Adrenal gland (tissue), 12 donors: Measurements from ENCODE around the gene ATP11B. TPM values are rescaled to one million over a fixed set of nuclear protein-coding genes. Genes with fewer than 3 reads are reported as not detected.

Source experiments
- DNase-seq, 7 donors: peaks; one replicate each; pipeline ENCODE4 v3.0.0-alpha.2; 2019 to 2020
- H3K27ac ChIP-seq, 5 donors: fragments of 200-600 bp; sonication (generic) in 4 of 5; 1 replicate in 3 of 5; 2 replicates in 2 of 5; pipeline versions ENCODE4 v1.5.1 to v1.8.0; 2016 to 2020; ENCODE audit warnings: mild to moderate bottlenecking in 1 of 5
- H3K27me3 ChIP-seq: fragments of 200-600 bp; 2 replicates; pipeline ENCODE4 v1.8.0; 2021
- H3K36me3 ChIP-seq, 2 donors: fragments of 200-600 bp; replicated peaks in 1 of 2; 1 replicate in 1 of 2; 2 replicates in 1 of 2; pipeline versions ENCODE4 v1.5.1 to v1.8.0; 2018 to 2022
- H3K4me1 ChIP-seq, 2 donors: fragments of 200-600 bp; replicated peaks in 1 of 2; 1 replicate in 1 of 2; 2 replicates in 1 of 2; pipeline versions ENCODE4 v1.5.1 to v1.8.0; 2018 to 2021
- H3K4me3 ChIP-seq, 4 donors: fragments of 200-600 bp; sonication (generic) in 3 of 4; one replicate each; pipeline ENCODE4 v1.5.1; 2016 to 2018
- H3K9me3 ChIP-seq, 3 donors: fragments of 200-600 bp; sonication (generic) in 1 of 3; replicated peaks in 1 of 3; 1 replicate in 2 of 3; 2 replicates in 1 of 3; pipeline versions ENCODE4 v1.5.1 to v1.8.0; 2016 to 2021
- CTCF ChIP-seq, 6 experiments: fragments of 450-650 bp in 4 of 6; fragments of 200-600 bp in 2 of 6; sonication (generic) in 1 of 6; IDR thresholded peaks; 1 replicate in 5 of 6; 2 replicates in 1 of 6; pipeline versions ENCODE4 v1.5.1 to v1.8.0; 2016 to 2021; ENCODE audit warnings: antibody characterized with exemption in 6 of 6, mild to moderate bottlenecking in 2 of 6, moderate library complexity in 1 of 6
- POLR2A ChIP-seq, 2 donors: fragments of 450-650 bp; IDR thresholded peaks; one replicate each; pipeline ENCODE4 v1.6.1; 2017; ENCODE audit warnings: antibody characterized with exemption in 2 of 2, mild to moderate bottlenecking in 2 of 2, moderate library complexity in 1 of 2
- WGBS, 4 donors: extraction: QIAGEN DNeasy Blood & Tissue Kit in 2 of 4; methylation state at CpG; one replicate each; pipeline versions ENCODE4 v1.1.5 to v1.1.7; 2013 to 2017; 5-methylcytosine and 5-hydroxymethylcytosine counted together
- intact Hi-C, 2 donors: fragments of 100-400 bp; cut with DNase I; formaldehyde crosslinking; loops; one replicate each; pipeline versions ENCODE4 v1.14.1 to v1.15.0; 2022 to 2023
- polyA plus RNA-seq, 3 donors: library from polyadenylated mRNA; stranded (reverse); fragments of 200-250 nt in 2 of 3; fragments of 350-450 nt in 1 of 3; fragmentation: Illumina TruSeq in 1 of 3; extraction: RNeasy Lipid Tissue Mini Kit (QIAGEN cat#74804) in 1 of 3; gene quantifications; one replicate each; pipeline ENCODE4 v1.2.3, GENCODE V29; 2013 to 2014
- total RNA-seq, 9 donors: library from RNA; depleted of rRNA in 4 of 9; stranded (reverse); fragments of >200 nt in 4 of 9; fragments of 120-200 nt in 1 of 9; fragmentation: NEBNext Ultra II Directional in 1 of 9; extraction: Animal tissue kit (Norgen Biotek cat#: 25700) in 1 of 9; gene quantifications; one replicate each; pipeline versions ENCODE4 v1.1.0 to v1.2.4, GENCODE V29; 2013 to 2023
- donor health status: healthy with polysubstance abuse.
- donor health status: Bipolar disorder and iron deficiency.
- donor health status: DM: yes; HTN: yes; CAD: no.
- donor health status: DM: no; HTN: no; CAD: no.
- donor health status: DM: no; HTN: no; CAD: no.
- donor health status: DM: yes; HTN: yes; CAD: no.

Gene ATP11B
- total and polyA plus RNA-seq, 12 donors = 2.9 to 45.1 (median 29.9) TPM

GRCh38 chr3:182760576-182761164, 32.6 kb upstream of the ATP11B start:
- no peaks in the 10 kb centered on the region for H3K27me3 ChIP-seq
- TF ChIP-seq CTCF (IDR thresholded peaks at IDR 0.05) (no peak), POLR2A (IDR thresholded peaks at IDR 0.05) (no peak)
- H3K4me1 ChIP-seq = no peaks in the 10 kb centered on the region
- H3K9me3 ChIP-seq = no peaks in the 10 kb centered on the region
- no peak overlapping the region for H3K27ac ChIP-seq
- DNase-seq = no peak
- WGBS, 4 donors = 74 to 84% (median 80%) methylated on average over 13 of the region's 13 CpGs
- no peak overlapping the region for H3K4me3 ChIP-seq
- no peaks in the 10 kb centered on the region for H3K36me3 ChIP-seq
- intact Hi-C loops = no loop called here

- Histone ChIP-seq H3K27me3 (no peaks in the 10 kb centered on the region), H3K4me1 (no peaks in the 10 kb centered on the region), H3K9me3 (no peaks in the 10 kb centered on the region), H3K4me3 (no peak overlapping the region), H3K36me3 (no peaks in the 10 kb centered on the region), H3K27ac (no peak overlapping the region)
- TF ChIP-seq POLR2A (IDR thresholded peaks at IDR 0.05) = no peak
- no peak for TF ChIP-seq CTCF (IDR thresholded peaks at IDR 0.05)
- intact Hi-C loops = no loop called here
- WGBS, 4 donors = 67 to 97% (median 93%) methylated on average over 2 of the region's 2 CpGs
- DNase-seq = no peak
These were observed 29.4 kb upstream of the ATP11B start for GRCh38 chr3:182763896-182764295.

GRCh38 chr3:182765287-182765686, 28.0 kb upstream of the ATP11B start:
- Histone ChIP-seq H3K9me3 (no peaks in the 10 kb centered on the region), H3K36me3 (no peaks in the 10 kb centered on the region), H3K4me1 (no peaks in the 10 kb centered on the region), H3K27me3 (no peaks in the 10 kb centered on the region), H3K27ac (no peak overlapping the region), H3K4me3 (no peak overlapping the region)
- TF ChIP-seq CTCF (IDR thresholded peaks at IDR 0.05) (no peak), POLR2A (IDR thresholded peaks at IDR 0.05) (no peak)
- DNase-seq = no peak
- intact Hi-C loops = no loop called here

- Histone ChIP-seq H3K9me3 (no peaks in the 10 kb centered on the region), H3K27ac (no peak overlapping the region), H3K4me3 (no peak overlapping the region), H3K36me3 (no peaks in the 10 kb centered on the region), H3K4me1 (no peaks in the 10 kb centered on the region), H3K27me3 (no peaks in the 10 kb centered on the region)
- no peak for DNase-seq
- WGBS, 4 donors = 44 to 62% (median 49%) methylated on average over 2 of the region's 2 CpGs
- TF ChIP-seq POLR2A (IDR thresholded peaks at IDR 0.05) (no peak), CTCF (IDR thresholded peaks at IDR 0.05) (no peak)
- intact Hi-C loops = no loop called here
These were observed 27.2 kb upstream of the ATP11B start for GRCh38 chr3:182766099-182766498.
